ENCODE measurements around the gene ST3GAL3. TPM values are rescaled to one million over a fixed set of nuclear protein-coding genes. Genes with fewer than 3 reads are reported as not detected.
A peak's percentile ranks its signal among the peaks of the same experiment; 100 is the strongest.

The ST3GAL3 gene
- total and polyA plus RNA-seq, 2 of the 13 experiments (the other 11 are each of a cell fraction or from before 2014, with no cell fraction given), result 5.1 to 8.1 TPM

- TF ChIP-seq PAWR (CRISPR knock-in tag; IDR thresholded peaks at IDR 0.05; ENCODE audit: borderline replicate concordance) (0 out of 2 replicates have a peak, but pooled peaks have one; percentile 29), SPEN (CRISPR knock-in tag; IDR thresholded peaks at IDR 0.05; ENCODE audit: low read depth) (peak; percentile 39; the same call in 1 of the 2 replicates), BRD4 (CRISPR knock-in tag; IDR thresholded peaks at IDR 0.05) (peak; percentile 1; the same call in 1 of the 2 replicates), TOE1 (CRISPR knock-in tag; IDR thresholded peaks at IDR 0.05) (0 out of 2 replicates have a peak, but pooled peaks have one; percentile 58), JUN (CRISPR knock-in tag; IDR thresholded peaks at IDR 0.05) (0 out of 2 replicates have a peak, but pooled peaks have one; percentile 12), AKNA (CRISPR knock-in tag; IDR thresholded peaks at IDR 0.05; ENCODE audit: borderline replicate concordance) (no peak), NCOA5 (CRISPR knock-in tag; IDR thresholded peaks at IDR 0.05) (no peak), TFDP2 (CRISPR knock-in tag; IDR thresholded peaks at IDR 0.05) (peak; percentile 82), SNAPC4 (CRISPR knock-in tag; IDR thresholded peaks at IDR 0.05) (no peak), ARID5B (CRISPR knock-in tag; IDR thresholded peaks at IDR 0.05) (peak; percentile 61; the same call in 1 of the 2 replicates), FIP1L1 (IDR thresholded peaks at IDR 0.05; ENCODE audit: borderline replicate concordance, insufficient read depth, low read depth, low read length) (no peak; the same call in 1 of the 2 replicates), ZFY (CRISPR knock-in tag; IDR thresholded peaks at IDR 0.05) (peak; percentile 79)
These were observed at the start of gene ST3GAL3 (continued) for GRCh38 chr1:43707190-43708001.

All from HepG2 (cell line).